Smooth muscle cell (in vitro differentiated cells): ENCODE measurements around the gene TIAM2. TPM values are rescaled to one million over a fixed set of nuclear protein-coding genes. Genes with fewer than 3 reads are reported as not detected.
"Not testable (repeated sequence)": the region's sequence is repeated elsewhere in the genome, so short reads cannot be mapped to it uniquely, and the experiment has no call there.

Source experiments
- DNase-seq: peaks from one replicate; lab custom pipeline; 2025; ENCODE audit not compliant: unreplicated experiment; lab: John Stamatoyannopoulos, UW
- H2AFZ ChIP-seq: fragments of 200-600 bp; sonication (generic); 2 replicates; pipeline ENCODE4 v1.6.0; 2016; ENCODE audit warnings: antibody characterized with exemption, low read depth, mild to moderate bottlenecking
- H3F3A ChIP-seq: fragments of 200-600 bp; sonication (generic); 2 replicates; pipeline ENCODE4 v1.6.0; 2017; ENCODE audit warnings: antibody characterized with exemption, low read depth
- H3K27ac ChIP-seq: fragments of 200-600 bp; sonication (generic); 2 replicates; pipeline ENCODE4 v1.5.1; 2016; ENCODE audit warnings: low read depth, mild to moderate bottlenecking
- H3K27me3 ChIP-seq: fragments of 200-600 bp; sonication (generic); 2 replicates; pipeline ENCODE4 v1.6.1; 2016; ENCODE audit warnings: low read depth, mild to moderate bottlenecking
- H3K36me3 ChIP-seq: fragments of 200-600 bp; sonication (generic); 2 replicates; pipeline ENCODE4 v1.5.1; 2016; ENCODE audit warnings: low read depth
- H3K4me1 ChIP-seq: fragments of 200-600 bp; sonication (generic); 2 replicates; pipeline ENCODE4 v1.5.1; 2016; ENCODE audit warnings: low read depth
- H3K4me2 ChIP-seq: fragments of 200-600 bp; sonication (generic); 2 replicates; pipeline ENCODE4 v1.6.0; 2016; ENCODE audit warnings: mild to moderate bottlenecking
- H3K4me3 ChIP-seq: fragments of 200-600 bp; sonication (generic); 2 replicates; pipeline ENCODE4 v1.5.1; 2016; ENCODE audit warnings: mild to moderate bottlenecking
- H3K79me2 ChIP-seq: fragments of 200-600 bp; sonication (generic); 2 replicates; pipeline ENCODE4 v1.6.0; 2016; ENCODE audit warnings: low read depth, mild to moderate bottlenecking
- H3K9ac ChIP-seq: fragments of 200-600 bp; sonication (generic); 2 replicates; pipeline ENCODE4 v1.6.0; 2016; ENCODE audit warnings: low read depth
- H3K9me3 ChIP-seq: fragments of 200-600 bp; sonication (generic); replicated peaks from 2 replicates; pipeline ENCODE4 v1.5.1; 2016; ENCODE audit warnings: low read depth
- H4K20me1 ChIP-seq: fragments of 200-600 bp; sonication (generic); 2 replicates; pipeline ENCODE4 v1.6.0; 2016; ENCODE audit warnings: low read depth
- WGBS: methylation state at CpG from one replicate; pipeline ENCODE4 v1.1.7; 2016; ENCODE audit warnings: low lambda C conversion rate; 5-methylcytosine and 5-hydroxymethylcytosine counted together
- polyA plus RNA-seq: library from polyadenylated mRNA; unstranded; fragments of >200 nt; fragmentation: Nextera tagmentation; extraction: Ambion mirVana; gene quantifications from 2 replicates; pipeline ENCODE4 v1.2.1, GENCODE V29; 2016
- total RNA-seq: library from RNA; depleted of rRNA; stranded (reverse); fragments of >200 nt; gene quantifications from 2 replicates; pipeline ENCODE4 v1.2.3, GENCODE V29; 2014
- TF ChIP-seq, protein P1 (sequence below): fragments of 200-600 bp; sonication (generic); IDR thresholded peaks from 2 replicates; pipeline ENCODE4 v1.5.1; 2017; ENCODE audit warnings: borderline replicate concordance, mild to moderate bottlenecking, antibody characterized with exemption; ENCODE audit not compliant: insufficient read depth, poor library complexity, severe bottlenecking

The TIAM2 gene
- total and polyA plus RNA-seq, 2 experiments from 2014 or later = 13.1 to 24.9 TPM

GRCh38 chr6:155265843-155266535, 270.9 kb downstream of the TIAM2 start:
- Histone ChIP-seq H3K4me1 (peaks cover 25% of the 10 kb centered on the region), H3K27me3 (no peaks in the 10 kb centered on the region), H3F3A (no peaks in the 10 kb centered on the region), H4K20me1 (no peaks in the 10 kb centered on the region), H3K9ac (no peak overlapping the region), H3K4me3 (no peak overlapping the region), H3K79me2 (no peaks in the 10 kb centered on the region), H2AFZ (no peak overlapping the region), H3K4me2 (no peak overlapping the region), H3K36me3 (no peaks in the 10 kb centered on the region), H3K27ac (no peak overlapping the region), H3K9me3 (no peaks in the 10 kb centered on the region)
- WGBS = 86% methylated on average over 4 of the region's 4 CpGs
- TF ChIP-seq, protein P1, sequence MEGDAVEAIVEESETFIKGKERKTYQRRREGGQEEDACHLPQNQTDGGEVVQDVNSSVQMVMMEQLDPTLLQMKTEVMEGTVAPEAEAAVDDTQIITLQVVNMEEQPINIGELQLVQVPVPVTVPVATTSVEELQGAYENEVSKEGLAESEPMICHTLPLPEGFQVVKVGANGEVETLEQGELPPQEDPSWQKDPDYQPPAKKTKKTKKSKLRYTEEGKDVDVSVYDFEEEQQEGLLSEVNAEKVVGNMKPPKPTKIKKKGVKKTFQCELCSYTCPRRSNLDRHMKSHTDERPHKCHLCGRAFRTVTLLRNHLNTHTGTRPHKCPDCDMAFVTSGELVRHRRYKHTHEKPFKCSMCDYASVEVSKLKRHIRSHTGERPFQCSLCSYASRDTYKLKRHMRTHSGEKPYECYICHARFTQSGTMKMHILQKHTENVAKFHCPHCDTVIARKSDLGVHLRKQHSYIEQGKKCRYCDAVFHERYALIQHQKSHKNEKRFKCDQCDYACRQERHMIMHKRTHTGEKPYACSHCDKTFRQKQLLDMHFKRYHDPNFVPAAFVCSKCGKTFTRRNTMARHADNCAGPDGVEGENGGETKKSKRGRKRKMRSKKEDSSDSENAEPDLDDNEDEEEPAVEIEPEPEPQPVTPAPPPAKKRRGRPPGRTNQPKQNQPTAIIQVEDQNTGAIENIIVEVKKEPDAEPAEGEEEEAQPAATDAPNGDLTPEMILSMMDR = no peak
- DNase-seq = no peak

GRCh38 chr6:155267411-155267810, 272.3 kb downstream of the TIAM2 start:
- H3F3A ChIP-seq = peaks cover 4% of the 10 kb centered on the region
- 86% methylated on average over 2 of the region's 2 CpGs for WGBS
- H2AFZ ChIP-seq = no peak overlapping the region
- DNase-seq = no peak
- no peaks in the 10 kb centered on the region for H3K9me3 ChIP-seq
- no peaks in the 10 kb centered on the region for H3K27me3 ChIP-seq
- H3K79me2 ChIP-seq = peaks cover 4% of the 10 kb centered on the region
- TF ChIP-seq, protein P1 = no peak
- no peak overlapping the region for H3K9ac ChIP-seq
- H3K4me2 ChIP-seq = peak overlapping the region; percentile 31
- H3K27ac ChIP-seq = peak overlapping the region; percentile 34
- no peaks in the 10 kb centered on the region for H4K20me1 ChIP-seq
- H3K36me3 ChIP-seq = no peaks in the 10 kb centered on the region
- H3K4me3 ChIP-seq = no peak overlapping the region
- H3K4me1 ChIP-seq = peaks cover 20% of the 10 kb centered on the region

DNA sequence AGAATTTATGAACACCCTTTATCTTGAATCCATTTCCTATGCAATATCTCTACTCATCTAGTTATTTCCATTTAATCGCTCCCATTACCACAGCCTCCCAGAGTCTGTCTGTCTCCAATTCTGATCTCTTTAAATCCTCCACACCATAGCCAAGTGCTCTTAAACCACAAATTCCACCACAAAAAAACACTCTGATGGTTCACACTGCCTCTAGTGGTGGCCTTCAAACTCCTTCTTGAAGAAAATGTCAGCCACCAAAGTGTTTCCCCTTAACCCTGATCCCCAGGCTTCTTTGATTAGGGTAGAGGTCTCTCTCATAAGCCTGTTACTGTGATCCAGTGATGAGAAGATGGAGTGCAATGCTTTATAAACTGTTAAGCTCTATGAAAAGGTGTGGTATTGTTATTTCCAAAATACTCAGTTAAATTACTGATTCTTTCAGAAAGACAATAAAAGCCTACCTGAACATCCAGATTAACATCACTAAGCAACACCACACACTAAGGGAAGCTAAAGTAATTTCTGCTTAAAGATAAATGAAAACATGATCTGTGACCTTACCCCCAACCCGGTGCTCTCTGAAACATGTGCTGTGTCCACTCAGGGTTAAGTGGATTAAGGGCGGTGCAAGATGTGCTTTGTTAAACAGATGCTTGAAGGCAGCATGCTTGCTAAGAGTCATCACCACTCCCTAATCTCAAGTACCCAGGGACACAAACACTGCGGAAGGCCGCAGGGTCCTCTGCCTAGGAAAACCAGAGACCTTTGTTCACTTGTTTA, 273.2 kb downstream of the TIAM2 start:
- H3K79me2 ChIP-seq, DNase-seq, H3K27me3 ChIP-seq, H3K36me3 ChIP-seq, H3K9me3 ChIP-seq, H3K4me3 ChIP-seq, H2AFZ ChIP-seq, H4K20me1 ChIP-seq, H3K9ac ChIP-seq: not testable (repeated sequence)
- H3K27ac ChIP-seq = peak overlapping the region; percentile 34
- H3K4me1 ChIP-seq = peaks cover 29% of the 10 kb centered on the region
- peaks cover 10% of the 10 kb centered on the region for H3F3A ChIP-seq
- H3K4me2 ChIP-seq = peak overlapping the region; percentile 31
- TF ChIP-seq, protein P1 = peak; percentile 59
- 50% methylated on average over 3 of the region's 5 CpGs for WGBS

DNA sequence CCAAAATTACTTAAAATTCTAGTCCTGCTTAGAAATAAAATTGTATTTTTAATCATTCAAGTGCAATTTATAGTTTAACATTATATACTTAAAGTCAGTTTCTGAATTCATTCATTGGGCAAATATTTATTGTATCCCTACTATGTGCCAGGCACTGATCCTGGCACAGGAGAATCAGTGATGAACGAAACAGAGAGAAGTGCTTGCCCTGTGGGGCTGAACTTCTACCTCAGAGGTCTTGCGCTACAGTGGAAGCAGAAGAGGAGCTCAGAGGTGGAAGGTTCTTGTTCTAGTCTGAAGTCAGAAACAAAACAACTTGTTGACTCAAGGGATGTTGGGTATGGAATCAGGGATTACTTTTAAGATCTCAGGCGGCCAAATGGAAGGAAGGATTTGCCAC, 274.6 kb downstream of the TIAM2 start:
- no peak overlapping the region for H2AFZ ChIP-seq
- WGBS = 55% methylated on average over 3 of the region's 3 CpGs
- H4K20me1 ChIP-seq = no peaks in the 10 kb centered on the region
- peaks cover 4% of the 10 kb centered on the region for H3K79me2 ChIP-seq
- no peaks in the 10 kb centered on the region for H3K27me3 ChIP-seq
- H3K4me2 ChIP-seq = no peak overlapping the region
- H3K36me3 ChIP-seq = no peaks in the 10 kb centered on the region
- peaks cover 43% of the 10 kb centered on the region for H3K4me1 ChIP-seq
- no peak for DNase-seq
- H3K4me3 ChIP-seq = no peak overlapping the region
- H3K27ac ChIP-seq = no peak overlapping the region
- no peaks in the 10 kb centered on the region for H3K9me3 ChIP-seq
- peaks cover 19% of the 10 kb centered on the region for H3F3A ChIP-seq
- no peak overlapping the region for H3K9ac ChIP-seq
- TF ChIP-seq, protein P1 = no peak
